Stomach (tissue), 9 donors: ENCODE results near the gene CD300LD. TPM values are rescaled to one million over a fixed set of nuclear protein-coding genes. Genes with fewer than 3 reads are reported as not detected.

Experiments used
- DNase-seq, 2 donors: peaks; one replicate each; pipeline versions ENCODE4 v3.0.0 to v3.0.0-alpha.2; 2013 to 2019
- H3K27ac ChIP-seq, 5 donors: fragments of 200-600 bp in 4 of 5; sonication (generic) in 4 of 5; one replicate each; pipeline ENCODE4 v1.5.1; 2013 to 2019; ENCODE audit warnings: mild to moderate bottlenecking in 1 of 5, moderate library complexity in 1 of 5
- H3K27me3 ChIP-seq, 3 donors: fragments of 200-600 bp; sonication (generic); one replicate each; pipeline ENCODE4 v1.5.1; 2017 to 2019; ENCODE audit warnings: mixed run types in 1 of 3
- H3K36me3 ChIP-seq, 4 donors: fragments of 200-600 bp; sonication (generic); 1 replicate in 3 of 4; 2 replicates in 1 of 4; pipeline ENCODE4 v1.5.1; 2016 to 2019
- H3K4me1 ChIP-seq, 4 donors: fragments of 200-600 bp; sonication (generic); one replicate each; pipeline ENCODE4 v1.5.1; 2016 to 2019
- H3K4me3 ChIP-seq, 4 donors: fragments of 200-600 bp; sonication (generic) in 3 of 4; one replicate each; pipeline ENCODE4 v1.5.1; 2016 to 2019; ENCODE audit warnings: mild to moderate bottlenecking in 1 of 4
- H3K9me3 ChIP-seq, 4 donors: fragments of 200-600 bp; sonication (generic); one replicate each; pipeline ENCODE4 v1.5.1; 2016 to 2019
- EP300 ChIP-seq: sonication (generic); formaldehyde crosslinking; IDR thresholded peaks from one replicate; pipeline ENCODE4 v1.6.1; 2017; ENCODE audit warnings: antibody characterized with exemption
- POLR2A ChIP-seq, 4 donors: fragments of 450-650 bp; IDR thresholded peaks; one replicate each; pipeline ENCODE4 v1.6.1; 2016; ENCODE audit warnings: antibody characterized with exemption in 4 of 4, control low read depth in 2 of 4, mild to moderate bottlenecking in 1 of 4, moderate library complexity in 1 of 4
- POLR2AphosphoS5 ChIP-seq, 3 donors: sonication (generic); formaldehyde crosslinking; IDR thresholded peaks; one replicate each; pipeline ENCODE4 v1.6.1; 2016; ENCODE audit warnings: antibody characterized with exemption in 3 of 3
- WGBS, 5 donors: extraction: QIAGEN DNeasy Blood & Tissue Kit in 3 of 5; methylation state at CpG; one replicate each; pipeline versions ENCODE4 v1.1.5 to v1.1.7; 2013 to 2018; 5-methylcytosine and 5-hydroxymethylcytosine counted together
- intact Hi-C: fragments of 100-400 bp; cut with DNase I; formaldehyde crosslinking; loops from one replicate; pipeline ENCODE4 v1.15.1; 2023; ENCODE audit warnings: low total_unique reads
- polyA plus RNA-seq, 3 donors: library from polyadenylated mRNA; stranded (reverse); fragments of 200-250 nt; gene quantifications; one replicate each; pipeline ENCODE4 v1.2.3, GENCODE V29; 2013
- total RNA-seq, 5 donors: library from RNA; depleted of rRNA; stranded (reverse); fragments of >200 nt; gene quantifications; one replicate each; pipeline versions ENCODE4 v1.1.0 to v1.2.3, GENCODE V29; 2014 to 2016
- TF ChIP-seq, protein P1 (sequence below), 7 experiments: fragments of 450-650 bp in 4 of 7; fragments of 200-600 bp in 3 of 7; sonication (generic) in 3 of 7; IDR thresholded peaks; one replicate each; pipeline ENCODE4 v1.5.1; 2016 to 2019; ENCODE audit warnings: antibody characterized with exemption in 7 of 7, control low read depth in 2 of 7, mild to moderate bottlenecking in 1 of 7
- donor health status: healthy with polysubstance abuse.
- donor health status: Bipolar disorder and iron deficiency.
- donor health status: healthy.

CD300LD gene
- total and polyA plus RNA-seq, 8 donors, result not detected

DNA sequence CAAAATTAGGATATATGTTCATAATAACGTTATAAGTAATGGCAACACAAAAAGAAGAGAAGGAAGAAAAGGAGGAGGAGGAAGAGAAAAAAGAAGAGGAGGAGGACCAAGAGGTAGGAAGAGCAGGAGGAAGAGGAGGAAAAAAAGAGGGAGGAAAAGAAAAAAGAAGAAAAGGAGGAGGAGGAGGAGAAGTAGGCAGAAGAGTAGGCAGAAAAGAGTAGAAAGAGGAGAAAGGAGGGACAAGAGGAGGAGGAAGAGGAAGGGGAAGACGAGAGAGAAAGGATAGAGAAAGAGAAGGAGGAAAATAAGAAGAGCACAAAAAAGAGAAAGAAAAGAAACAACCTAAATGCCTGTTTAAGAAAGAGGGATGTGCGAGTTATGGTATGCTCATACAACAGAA is 55.2 kb downstream of the CD300LD start:
- Histone ChIP-seq H3K4me1 (peaks cover 0 to 3% (median 0%) of the 10 kb centered on the region in 4 donors), H3K4me3 (no peak overlapping the region), H3K27ac (no peak overlapping the region), H3K36me3 (no peaks in the 10 kb centered on the region), H3K9me3 (peaks cover 0 to 4% (median 0%) of the 10 kb centered on the region in 4 donors), H3K27me3 (peaks cover 0 to 6% (median 0%) of the 10 kb centered on the region in 3 donors)
- intact Hi-C loops, result no loop called here
- WGBS, 5 donors, result 57 to 70% (median 66%) methylated on average over 3 of the region's 3 CpGs
- TF ChIP-seq, protein P1, sequence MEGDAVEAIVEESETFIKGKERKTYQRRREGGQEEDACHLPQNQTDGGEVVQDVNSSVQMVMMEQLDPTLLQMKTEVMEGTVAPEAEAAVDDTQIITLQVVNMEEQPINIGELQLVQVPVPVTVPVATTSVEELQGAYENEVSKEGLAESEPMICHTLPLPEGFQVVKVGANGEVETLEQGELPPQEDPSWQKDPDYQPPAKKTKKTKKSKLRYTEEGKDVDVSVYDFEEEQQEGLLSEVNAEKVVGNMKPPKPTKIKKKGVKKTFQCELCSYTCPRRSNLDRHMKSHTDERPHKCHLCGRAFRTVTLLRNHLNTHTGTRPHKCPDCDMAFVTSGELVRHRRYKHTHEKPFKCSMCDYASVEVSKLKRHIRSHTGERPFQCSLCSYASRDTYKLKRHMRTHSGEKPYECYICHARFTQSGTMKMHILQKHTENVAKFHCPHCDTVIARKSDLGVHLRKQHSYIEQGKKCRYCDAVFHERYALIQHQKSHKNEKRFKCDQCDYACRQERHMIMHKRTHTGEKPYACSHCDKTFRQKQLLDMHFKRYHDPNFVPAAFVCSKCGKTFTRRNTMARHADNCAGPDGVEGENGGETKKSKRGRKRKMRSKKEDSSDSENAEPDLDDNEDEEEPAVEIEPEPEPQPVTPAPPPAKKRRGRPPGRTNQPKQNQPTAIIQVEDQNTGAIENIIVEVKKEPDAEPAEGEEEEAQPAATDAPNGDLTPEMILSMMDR (IDR thresholded peaks at IDR 0.05), result no peak
- TF ChIP-seq EP300 (no peak), POLR2A (IDR thresholded peaks at IDR 0.05) (no peak), POLR2AphosphoS5 (IDR thresholded peaks at IDR 0.05) (no peak)
- no peak for DNase-seq

GRCh38 chr17:74532115-74532514 is 60.0 kb downstream of the CD300LD start:
- Histone ChIP-seq H3K9me3 (peaks cover 0 to 4% (median 0%) of the 10 kb centered on the region in 4 donors), H3K4me3 (peak overlapping the region in 2 of 4 donors; percentile 15 to 24), H3K27ac (peak overlapping the region in 2 of 5 donors; percentile 22 to 31), H3K4me1 (peaks cover 0 to 3% (median 0%) of the 10 kb centered on the region in 4 donors), H3K27me3 (peaks cover 0 to 6% (median 5%) of the 10 kb centered on the region in 3 donors), H3K36me3 (no peaks in the 10 kb centered on the region)
- peak; percentile 28 to 35 for DNase-seq
- intact Hi-C loops, result no loop called here
- WGBS, 5 donors, result 53 to 68% (median 65%) methylated on average over 10 of the region's 10 CpGs
- TF ChIP-seq POLR2A (IDR thresholded peaks at IDR 0.05) (no peak), POLR2AphosphoS5 (IDR thresholded peaks at IDR 0.05) (peak in 1 of 3 donors; percentile 39), EP300 (no peak)
- TF ChIP-seq, protein P1 (IDR thresholded peaks at IDR 0.05), result no peak

DNA sequence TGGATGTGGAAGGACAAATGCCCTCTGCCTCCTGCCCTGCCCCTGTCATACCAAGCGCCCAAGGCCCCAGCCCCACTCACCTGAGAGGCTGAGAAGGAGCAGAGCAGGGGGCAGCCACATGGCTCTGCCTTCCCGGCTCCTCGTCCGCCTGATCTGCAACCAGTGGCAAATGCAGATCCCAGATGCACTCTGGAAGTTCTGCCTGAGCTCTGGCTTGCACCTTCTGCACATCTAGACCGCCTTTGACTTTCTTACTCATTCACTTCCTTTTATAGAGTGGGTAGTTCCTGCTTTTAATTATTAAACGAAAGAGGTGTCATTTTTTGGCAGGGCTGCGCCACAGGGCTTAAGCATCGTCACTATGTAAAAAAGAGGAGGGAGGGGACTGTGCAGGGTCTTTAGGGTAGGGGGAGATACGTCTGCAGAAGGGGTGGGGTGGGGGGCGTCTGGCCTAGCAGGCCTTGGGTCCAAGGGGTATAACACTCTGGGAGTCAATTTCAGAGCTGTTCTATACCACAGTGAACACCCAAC is 60.8 kb downstream of the CD300LD start, which contains the start of gene CD300LB:
Gene CD300LB, minus strand, starts transcription at position 245 of the 531 bp plus-strand sequence. Its CDS starts 125 bp downstream, at position 120.
- peaks cover 0 to 4% (median 0%) of the 10 kb centered on the region in 4 donors for H3K9me3 ChIP-seq
- peaks cover 0 to 6% (median 5%) of the 10 kb centered on the region in 3 donors for H3K27me3 ChIP-seq
- 48 to 66% (median 61%) methylated on average over 10 of the region's 10 CpGs for whole genome bisulfite sequencing, 5 donors
- no peaks in the 10 kb centered on the region for H3K36me3 ChIP-seq
- no peaks in the 10 kb centered on the region for H3K4me1 ChIP-seq
- H3K27ac ChIP-seq, result peak within 1 kb of the TSS in 2 of 5 donors; percentile 22 to 31
- peak within 1 kb of the TSS in 2 of 4 donors; percentile 15 to 24 for H3K4me3 ChIP-seq
- intact Hi-C loops, result no loop called here
- TF ChIP-seq POLR2A (IDR thresholded peaks at IDR 0.05), result no peak
- no peak for TF ChIP-seq POLR2AphosphoS5 (IDR thresholded peaks at IDR 0.05)
- TF ChIP-seq, protein P1 (IDR thresholded peaks at IDR 0.05), result no peak
- TF ChIP-seq EP300, result no peak
- peak in 1 of 2 donors; percentile 24 for DNase-seq

DNA sequence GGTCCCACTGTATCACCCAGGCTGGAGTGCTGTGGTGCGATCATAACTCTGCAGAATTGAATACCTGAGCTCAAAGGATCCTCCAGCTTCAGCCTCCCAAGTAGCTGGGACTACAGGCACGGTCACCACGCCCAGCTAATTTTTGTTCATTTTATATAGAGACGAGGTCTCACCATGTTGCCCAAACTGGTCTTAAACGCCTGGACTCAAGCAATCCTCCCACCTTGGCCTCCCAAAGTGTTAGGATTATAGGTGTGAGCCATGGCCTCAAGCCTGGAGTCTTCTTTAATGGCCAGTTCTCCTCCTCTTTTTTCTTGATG is 61.3 kb downstream of the CD300LD start:
- TF ChIP-seq EP300, result no peak
- TF ChIP-seq, protein P1 (IDR thresholded peaks at IDR 0.05), result no peak
- Histone ChIP-seq H3K4me1 (no peaks in the 10 kb centered on the region), H3K27ac (no peak overlapping the region), H3K36me3 (no peaks in the 10 kb centered on the region), H3K9me3 (peaks cover 0 to 4% (median 0%) of the 10 kb centered on the region in 4 donors), H3K27me3 (peaks cover 0 to 6% (median 5%) of the 10 kb centered on the region in 3 donors), H3K4me3 (no peak overlapping the region)
- 58 to 83% (median 77%) methylated on average over 5 of the region's 5 CpGs for WGBS, 5 donors
- DNase-seq, result no peak
- intact Hi-C loops, result no loop called here

Other genes with a start within 250 kb of the CD300LD start
- not detected for gene BTBD17, start 230.4 kb downstream of the CD300LD start, total RNA-seq
- not detected for gene BTBD17, start 230.4 kb downstream of the CD300LD start, polyA plus RNA-seq
- not detected for gene GPR142, start 224.8 kb downstream of the CD300LD start, total RNA-seq
- gene GPR142, start 224.8 kb downstream of the CD300LD start, polyA plus RNA-seq, result not detected
- 100 to 1,000 TPM in 4 of 5 donors, 10 to 100 TPM in 1; 66.5 to 321 (median 141) TPM for gene GPRC5C, start 160.2 kb downstream of the CD300LD start, total RNA-seq
- gene GPRC5C, start 160.2 kb downstream of the CD300LD start, polyA plus RNA-seq, result 100 to 1,000 TPM in 2 of 3 donors, 10 to 100 TPM in 1; 84.5 to 145 (median 117) TPM
- 1 to 10 TPM in 3 of 5 donors, not detected in 2; 3.1 to 8.0 (median 5.3) TPM for gene CD300A, start 125.6 kb downstream of the CD300LD start, total RNA-seq
- gene CD300A, start 125.6 kb downstream of the CD300LD start, polyA plus RNA-seq, result 1 to 10 TPM; 1.8 to 4.7 (median 2.7) TPM
- not detected for gene CD300LB, start 60.8 kb downstream of the CD300LD start, total RNA-seq
- gene CD300LB, start 60.8 kb downstream of the CD300LD start, polyA plus RNA-seq, result under 1 TPM in 1 of 3 donors, not detected in 2; 0.25 TPM
- gene CD300C, start 46.2 kb downstream of the CD300LD start, total RNA-seq, result 1 to 10 TPM in 1 of 5 donors, not detected in 4; 1.6 TPM
- under 1 TPM in 2 of 3 donors, not detected in 1; 0.13 to 0.75 TPM for gene CD300C, start 46.2 kb downstream of the CD300LD start, polyA plus RNA-seq
- gene CD300H, start 24.8 kb downstream of the CD300LD start, total RNA-seq, result not detected
- not detected for gene CD300H, start 24.8 kb downstream of the CD300LD start, polyA plus RNA-seq
- 1 to 10 TPM in 1 of 5 donors, under 1 TPM in 2, not detected in 2; 0.29 to 7.6 (median 0.73) TPM for gene CD300E, start 31.5 kb upstream of the CD300LD start, total RNA-seq
- gene CD300E, start 31.5 kb upstream of the CD300LD start, polyA plus RNA-seq, result under 1 TPM in 2 of 3 donors, not detected in 1; 0.15 to 0.37 TPM
- 1 to 10 TPM in 1 of 5 donors, not detected in 4; 3.9 TPM for gene CD300LF, start 120.6 kb upstream of the CD300LD start, total RNA-seq
- under 1 TPM in 2 of 3 donors, not detected in 1; 0.75 to 0.95 TPM for gene CD300LF, start 120.6 kb upstream of the CD300LD start, polyA plus RNA-seq
- 1 to 10 TPM in 2 of 5 donors, not detected in 3; 2.0 to 8.7 TPM for gene RAB37, start 145.0 kb upstream of the CD300LD start, total RNA-seq
- 10 to 100 TPM in 1 of 3 donors, 1 to 10 TPM in 2; 2.0 to 42.9 (median 5.3) TPM for gene RAB37, start 145.0 kb upstream of the CD300LD start, polyA plus RNA-seq
- 100 to 1,000 TPM in 2 of 5 donors, 10 to 100 TPM in 3; 14.9 to 152 (median 81.0) TPM for gene NHERF1, start 156.3 kb upstream of the CD300LD start, total RNA-seq
- 10 to 100 TPM; 76.8 to 92.5 (median 83.7) TPM for gene NHERF1, start 156.3 kb upstream of the CD300LD start, polyA plus RNA-seq
- 10 to 100 TPM; 15.8 to 33.5 (median 24.0) TPM for gene NAT9, start 184.1 kb upstream of the CD300LD start, total RNA-seq
- 10 to 100 TPM; 14.5 to 29.7 (median 19.7) TPM for gene NAT9, start 184.1 kb upstream of the CD300LD start, polyA plus RNA-seq